Measurements from ENCODE around the gene AP5B1. TPM values are rescaled to one million over a fixed set of nuclear protein-coding genes. Genes with fewer than 3 reads are reported as not detected.

AP5B1 gene
- total RNA-seq, 1 experiment from 2014 or later = 19.5 TPM

- H2AFZ ChIP-seq (ENCODE audit: low read depth, low read length, poor library complexity, severe bottlenecking) = no peak overlapping the region
- no peaks in the 10 kb centered on the region for H3K27me3 ChIP-seq (ENCODE audit: insufficient read depth, low read length)
- H3K9me2 ChIP-seq (ENCODE audit: insufficient read depth) = no peaks in the 10 kb centered on the region
- peak overlapping the region; percentile 91 for H3K4me2 ChIP-seq (ENCODE audit: low read length)
- ChIA-PET POLR2A (interaction anchor here (1.2 to 1.9 kb wide), 2 partner anchors 8 to 23 kb away, joined by 3 to 6 read pairs; no protein-coding TSS in a partner anchor), CTCF (interaction anchor here (0.9 to 5.8 kb wide), 3 partner anchors 13 to 67 kb away, joined by 3 to 73 read pairs (median 3); partner anchors contain the start of genes AP5B1 and MUS81), RAD21 (ENCODE audit: low non-redundant PET in 1 of 2, low total read pairs in 2 of 2, uncharacterized antibody in 2 of 2, unreplicated experiment in 2 of 2) (interaction anchor here (0.6 to 0.8 kb wide), 2 partner anchors 24 kb away, joined by 3 to 4 read pairs; no protein-coding TSS in a partner anchor)
- ATAC-seq (peak; percentile 61), DNase-seq (ENCODE audit: low read depth, low spot score) (no peak)
- H3K9ac ChIP-seq (ENCODE audit: low read length) = peak overlapping the region; percentile 65
- TF ChIP-seq ELF1 (IDR thresholded peaks at IDR 0.05; ENCODE audit: borderline replicate concordance, low read depth) = no peak
- no peak for TF ChIP-seq POLR2AphosphoS5 (IDR thresholded peaks at IDR 0.05; ENCODE audit: low read depth, low read length)
- no peak for TF ChIP-seq CEBPB (IDR thresholded peaks at IDR 0.05; ENCODE audit: low read depth)
- no peak for TF ChIP-seq SRF (IDR thresholded peaks at IDR 0.05; ENCODE audit: low read depth)
- TF ChIP-seq FOSL1 (IDR thresholded peaks at IDR 0.05; ENCODE audit: low read depth) = no peak
- no peak for TF ChIP-seq CBX3 (IDR thresholded peaks at IDR 0.05; ENCODE audit: low read depth)
- TF ChIP-seq EZH2phosphoT487 (IDR thresholded peaks at IDR 0.05; ENCODE audit: borderline replicate concordance) = no peak
- TF ChIP-seq TCF7L2 (IDR thresholded peaks at IDR 0.05; ENCODE audit: borderline replicate concordance, extremely low read depth, insufficient read depth, insufficient read length) = no peak
- TF ChIP-seq SP1 (IDR thresholded peaks at IDR 0.05; ENCODE audit: low read depth) = no peak
- TF ChIP-seq ZNF274 (IDR thresholded peaks at IDR 0.05; ENCODE audit: low read depth, low read length) = no peak
- TF ChIP-seq CTCF (IDR thresholded peaks at IDR 0.05 in 2 of 3, conservative IDR thresholded peaks at IDR 0.05 in 1 of 3; ENCODE audit: borderline replicate concordance in 1 of 3, insufficient read depth in 1 of 3, low read depth in 2 of 3, low read length in 2 of 3) = no peak
- TF ChIP-seq POLR2A (IDR thresholded peaks at IDR 0.05; ENCODE audit: borderline replicate concordance, extremely low read depth, insufficient read depth, insufficient read length) = no peak
- no peak for TF ChIP-seq YY1 (IDR thresholded peaks at IDR 0.05; ENCODE audit: extremely low read depth, insufficient replicate concordance, low read depth, low read length)
- no peak for TF ChIP-seq ZFX (IDR thresholded peaks at IDR 0.05)
- no peak for TF ChIP-seq RAD21 (IDR thresholded peaks at IDR 0.05; ENCODE audit: low read depth)
- TF ChIP-seq JUND (IDR thresholded peaks at IDR 0.05) = no peak
- no peak for TF ChIP-seq EGR1 (IDR thresholded peaks at IDR 0.05; ENCODE audit: low read depth)
- TF ChIP-seq ATF3 (IDR thresholded peaks at IDR 0.05) = no peak
- TF ChIP-seq MAX (IDR thresholded peaks at IDR 0.05) = no peak
- no peak for TF ChIP-seq EZH2 (IDR thresholded peaks at IDR 0.05)
- no peaks in the 10 kb centered on the region for H3K9me3 ChIP-seq (ENCODE audit: control insufficient read depth in 1 of 2, insufficient read depth in 1 of 2, low read depth in 1 of 2, low read length in 2 of 2)
- H3K27ac ChIP-seq (ENCODE audit: low read depth, low read length) = peak overlapping the region; percentile 94
- peak overlapping the region; percentile 24 to 54 for H3K4me3 ChIP-seq (replicated peaks in 1 of 2; ENCODE audit: low read depth in 1 of 2, low read length in 2 of 2)
- H3K79me2 ChIP-seq (ENCODE audit: insufficient read depth, low read length) = peaks cover 45% of the 10 kb centered on the region
- H3K4me1 ChIP-seq (ENCODE audit: control insufficient read depth in 1 of 2, insufficient read depth in 2 of 2, low read length in 2 of 2) = peaks cover 54 to 59% of the 10 kb centered on the region in 2 experiments
- no TSS peak for BruUV-seq (replicated peaks)
- H4K20me1 ChIP-seq (ENCODE audit: insufficient read depth) = no peaks in the 10 kb centered on the region
- H3K36me3 ChIP-seq (ENCODE audit: control insufficient read depth in 1 of 2, insufficient read depth in 2 of 2, low read length in 2 of 2) = peaks cover 12 to 20% of the 10 kb centered on the region in 2 experiments; a peak in 3 of 4 replicates
- intact Hi-C loops (cut with micrococcal nuclease) = no loop called here
These were observed 12.4 kb upstream of the AP5B1 start for GRCh38 chr11:65793144-65793581.

Measured in HCT116 (cell line).